Bronchial epithelial cell (primary cell): ENCODE data around the gene ANXA2. TPM values are rescaled to one million over a fixed set of nuclear protein-coding genes. Genes with fewer than 3 reads are reported as not detected.
A peak's percentile ranks its signal among the peaks of the same experiment; 100 is the strongest.

Experiments
- DNase-seq: peaks from one replicate; pipeline ENCODE4 v3.0.0-alpha.2; 2010; ENCODE audit warnings: low read depth
- FAIRE-seq: peaks from 2 replicates; lab custom pipeline; 2011; peaks lifted over from hg19 to GRCh38; lab: Jason Lieb, UNC
- H3K27me3 ChIP-seq: 2 replicates; pipeline ENCODE4 v1.5.1; 2011; ENCODE audit warnings: low read length; ENCODE audit not compliant: control insufficient read depth, insufficient read depth
- H3K36me3 ChIP-seq: 2 replicates; pipeline ENCODE4 v1.5.1; 2011; ENCODE audit warnings: low read length; ENCODE audit not compliant: control insufficient read depth, insufficient read depth
- H3K4me3 ChIP-seq: 2 replicates; pipeline ENCODE4 v1.5.1; 2011; ENCODE audit warnings: mild to moderate bottlenecking, low read depth, low read length, control low read depth
- total RNA-seq: library from RNA; depleted of rRNA; stranded (reverse); fragments of >200 nt; gene quantifications from 2 replicates; pipeline ENCODE4 v1.2.1, GENCODE V29; 2014
- TF ChIP-seq, protein P1 (sequence below): IDR thresholded peaks from 2 replicates; pipeline ENCODE4 v1.5.1; 2011; ENCODE audit warnings: mild to moderate bottlenecking, moderate library complexity, low read length, control low read depth, inconsistent platforms; ENCODE audit not compliant: insufficient read depth, severe bottlenecking

The ANXA2 gene
- total RNA-seq, 1 donor from 2014 or later, result 5,325 TPM

DNA sequence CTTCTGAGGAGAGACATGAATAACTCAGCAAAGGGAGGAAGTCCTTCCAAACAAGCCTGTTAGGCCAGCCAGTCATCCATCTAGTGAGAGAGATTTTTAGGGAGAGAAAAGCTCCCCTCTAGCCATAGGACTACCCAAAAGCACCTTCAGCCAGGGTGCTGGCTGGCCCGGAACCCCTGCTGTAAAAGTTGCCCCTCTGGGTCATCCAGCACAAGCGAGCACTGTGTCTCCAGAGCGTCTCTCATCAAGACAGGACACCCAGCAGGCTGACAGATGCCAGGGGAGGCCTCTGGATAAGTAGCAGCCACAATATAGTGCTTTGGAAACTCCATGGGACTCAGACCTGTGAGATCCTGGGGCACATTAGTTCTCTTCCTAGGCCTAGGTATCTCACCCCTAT lies 24.5 kb downstream of the ANXA2 start:
- Histone ChIP-seq H3K27me3 (no peaks in the 10 kb centered on the region), H3K36me3 (peaks cover 23% of the 10 kb centered on the region), H3K4me3 (no peak overlapping the region)
- FAIRE-seq, result no peak
- DNase-seq, result no peak
- TF ChIP-seq, protein P1, sequence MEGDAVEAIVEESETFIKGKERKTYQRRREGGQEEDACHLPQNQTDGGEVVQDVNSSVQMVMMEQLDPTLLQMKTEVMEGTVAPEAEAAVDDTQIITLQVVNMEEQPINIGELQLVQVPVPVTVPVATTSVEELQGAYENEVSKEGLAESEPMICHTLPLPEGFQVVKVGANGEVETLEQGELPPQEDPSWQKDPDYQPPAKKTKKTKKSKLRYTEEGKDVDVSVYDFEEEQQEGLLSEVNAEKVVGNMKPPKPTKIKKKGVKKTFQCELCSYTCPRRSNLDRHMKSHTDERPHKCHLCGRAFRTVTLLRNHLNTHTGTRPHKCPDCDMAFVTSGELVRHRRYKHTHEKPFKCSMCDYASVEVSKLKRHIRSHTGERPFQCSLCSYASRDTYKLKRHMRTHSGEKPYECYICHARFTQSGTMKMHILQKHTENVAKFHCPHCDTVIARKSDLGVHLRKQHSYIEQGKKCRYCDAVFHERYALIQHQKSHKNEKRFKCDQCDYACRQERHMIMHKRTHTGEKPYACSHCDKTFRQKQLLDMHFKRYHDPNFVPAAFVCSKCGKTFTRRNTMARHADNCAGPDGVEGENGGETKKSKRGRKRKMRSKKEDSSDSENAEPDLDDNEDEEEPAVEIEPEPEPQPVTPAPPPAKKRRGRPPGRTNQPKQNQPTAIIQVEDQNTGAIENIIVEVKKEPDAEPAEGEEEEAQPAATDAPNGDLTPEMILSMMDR, result no peak

DNA sequence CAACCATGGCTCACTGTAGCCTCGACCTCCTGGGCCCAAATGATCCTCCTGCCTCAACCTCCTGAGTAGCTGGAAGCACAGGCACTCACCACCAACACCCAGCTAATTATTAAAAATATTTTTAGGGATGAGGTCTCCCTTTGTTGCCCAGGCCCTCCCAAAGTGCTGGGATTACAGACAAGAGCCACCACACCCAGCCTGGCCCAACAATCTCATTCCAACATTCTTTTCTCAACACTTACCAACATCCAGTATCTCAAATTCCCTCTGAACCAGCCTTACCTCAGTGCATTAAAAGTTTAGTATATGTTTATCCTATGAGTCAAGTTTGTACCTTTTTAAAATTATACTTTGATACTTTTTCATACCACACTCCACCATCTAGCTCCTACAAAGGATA lies 25.0 kb downstream of the ANXA2 start:
- DNase-seq (no peak), FAIRE-seq (no peak)
- no peak overlapping the region for H3K4me3 ChIP-seq
- H3K27me3 ChIP-seq, result no peaks in the 10 kb centered on the region
- H3K36me3 ChIP-seq, result peaks cover 23% of the 10 kb centered on the region
- TF ChIP-seq, protein P1, result no peak

DNA sequence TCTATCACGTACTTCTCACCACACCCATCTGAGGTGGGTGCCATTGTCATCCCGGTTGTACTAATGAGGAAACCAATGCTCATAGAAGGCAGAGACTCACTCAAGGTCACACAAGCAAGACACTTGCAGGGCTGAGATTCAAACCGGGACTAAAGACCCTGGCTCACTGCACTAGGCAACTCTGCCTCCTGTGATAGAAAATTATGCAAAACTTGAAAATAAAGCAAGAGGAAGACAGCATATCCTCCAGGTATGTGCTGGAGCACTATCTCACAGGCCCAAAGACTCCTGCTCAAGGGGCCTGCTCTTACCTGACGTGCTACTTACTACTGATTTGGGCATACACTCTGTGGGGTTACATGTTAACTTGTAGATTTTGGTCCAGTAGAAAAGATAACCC lies 25.6 kb downstream of the ANXA2 start:
- no peak for DNase-seq
- TF ChIP-seq, protein P1, result no peak
- no peak for FAIRE-seq
- Histone ChIP-seq H3K36me3 (peaks cover 23% of the 10 kb centered on the region), H3K4me3 (no peak overlapping the region), H3K27me3 (no peaks in the 10 kb centered on the region)

DNA sequence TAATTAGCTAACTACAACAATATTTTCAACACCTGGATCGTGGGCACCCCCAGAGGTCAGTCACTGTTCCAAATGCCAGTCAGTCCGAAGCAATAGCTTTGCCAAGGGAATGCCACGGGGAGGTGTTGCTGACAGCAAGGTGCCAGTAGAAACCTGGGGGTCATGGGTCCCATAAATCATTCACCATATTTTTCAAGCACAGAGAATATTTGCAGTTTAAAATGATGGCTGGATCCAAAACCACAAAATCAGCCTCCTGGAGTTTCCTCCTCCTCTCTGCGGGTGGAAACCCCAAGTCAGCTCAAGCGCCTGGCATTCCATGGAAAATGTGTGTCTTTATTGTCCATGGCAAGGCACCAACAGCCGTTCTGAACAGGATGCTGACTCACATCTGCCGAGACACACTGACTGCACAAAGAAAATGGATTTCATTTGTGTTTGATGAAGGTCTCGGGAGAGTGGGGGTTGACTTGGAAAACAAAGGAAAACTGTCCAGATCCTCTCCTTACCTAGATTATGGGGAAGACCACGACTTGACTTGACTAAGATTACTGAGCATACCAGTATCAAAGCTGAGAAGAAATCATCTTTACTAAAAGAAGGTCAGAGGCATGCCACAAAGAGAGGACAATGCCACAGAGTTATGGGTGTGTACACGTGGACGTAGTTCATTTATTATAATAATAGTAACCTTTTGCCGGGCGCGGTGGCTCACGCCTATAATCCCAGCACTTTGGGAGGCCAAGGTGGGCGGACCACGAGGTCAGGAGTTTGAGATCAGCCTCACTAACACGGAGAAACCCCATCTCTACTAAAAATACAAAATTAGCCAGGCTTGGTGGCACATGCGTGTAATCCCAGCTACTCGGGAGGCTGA lies 26.4 kb downstream of the ANXA2 start:
- no peak overlapping the region for H3K4me3 ChIP-seq
- FAIRE-seq, result no peak
- peak; percentile 84 for DNase-seq

DNA sequence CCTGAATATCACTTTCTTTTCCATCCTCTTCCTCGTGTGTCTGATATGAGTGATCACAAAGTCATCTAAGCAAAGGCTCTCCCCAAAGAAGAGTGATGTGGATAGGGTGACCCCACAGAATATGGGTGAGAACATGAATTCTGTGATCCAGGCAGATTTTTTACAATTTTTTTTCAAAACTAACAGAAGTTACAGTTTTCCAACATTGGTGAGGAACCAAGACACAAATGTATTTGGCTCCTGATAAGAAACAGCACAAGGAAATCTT lies 27.0 kb downstream of the ANXA2 start:
- Histone ChIP-seq H3K4me3 (no peak overlapping the region), H3K27me3 (no peaks in the 10 kb centered on the region), H3K36me3 (peaks cover 19% of the 10 kb centered on the region)
- FAIRE-seq (no peak), DNase-seq (no peak)
- TF ChIP-seq, protein P1, result no peak

More for the DNA sequence above, 26.4 kb downstream of the ANXA2 start:
- Histone ChIP-seq H3K36me3 (peaks cover 19% of the 10 kb centered on the region), H3K27me3 (no peaks in the 10 kb centered on the region)
- TF ChIP-seq, protein P1, result no peak
